ENCODE results near the gene CABP1. TPM values are rescaled to one million over a fixed set of nuclear protein-coding genes. Genes with fewer than 3 reads are reported as not detected.
A peak's percentile ranks its signal among the peaks of the same experiment; 100 is the strongest.

The CABP1 gene
- total and polyA plus RNA-seq, 2 donors (not counting 3 experiments of a cell fraction or from before 2014, with no cell fraction given): 0.07 to 0.31 TPM

GRCh38 chr12:120674097-120674636 is 33.7 kb downstream of the CABP1 start:
- H3K4me1 ChIP-seq (ENCODE audit: control insufficient read depth, extremely low read depth, insufficient read depth, low read length): peaks cover 18% of the 10 kb centered on the region
- H3K9me3 ChIP-seq (replicated peaks; ENCODE audit: control insufficient read depth, insufficient read depth, low read length): no peaks in the 10 kb centered on the region
- H3K9ac ChIP-seq (replicated peaks; ENCODE audit: extremely low read depth, insufficient read depth, low read length): no peak overlapping the region
- TF ChIP-seq MYC (IDR thresholded peaks at IDR 0.05; ENCODE audit: low read depth, low read length) (no peak), MAX (IDR thresholded peaks at IDR 0.05; ENCODE audit: insufficient read depth, insufficient read length) (no peak), GATA2 (IDR thresholded peaks at IDR 0.05; ENCODE audit: insufficient read depth, insufficient read length, low read depth, low read length) (no peak), FOS (IDR thresholded peaks at IDR 0.05; ENCODE audit: borderline replicate concordance, insufficient read depth, low read length) (no peak), JUN (IDR thresholded peaks at IDR 0.05; ENCODE audit: borderline replicate concordance, insufficient read depth, insufficient read length, low read depth) (no peak), POLR2A (IDR thresholded peaks at IDR 0.05; ENCODE audit: low read depth, low read length) (no peak)
- H3K4me3 ChIP-seq (replicated peaks in 1 of 3; ENCODE audit: insufficient read depth in 1 of 3, low read depth in 1 of 3, low read length in 3 of 3): no peak overlapping the region
- H3K36me3 ChIP-seq (ENCODE audit: control insufficient read depth in 2 of 2, extremely low read depth in 1 of 2, insufficient read depth in 2 of 2, low read length in 2 of 2): no peaks in the 10 kb centered on the region
- dilution Hi-C loops (cut with MboI; ENCODE audit: extremely low pct_ligation_motif_present, low sequenced_read_pairs) (no loop called here), intact Hi-C loops (cut with micrococcal nuclease) (no loop called here)
- H3K27me3 ChIP-seq (ENCODE audit: control insufficient read depth in 2 of 2, insufficient read depth in 2 of 2, low read length in 2 of 2): no peaks in the 10 kb centered on the region
- H3K9me1 ChIP-seq (replicated peaks; ENCODE audit: control insufficient read depth, extremely low read depth, insufficient read depth, low read length): no peaks in the 10 kb centered on the region
- no peaks in the 10 kb centered on the region for H3K79me2 ChIP-seq (ENCODE audit: control insufficient read depth, insufficient read depth, low read length)
- FAIRE-seq: no peak
- no peak for DNase-seq (ENCODE audit: low read depth, low spot score)
- BruUV-seq (replicated peaks): no TSS peak
- POLR2A ChIA-PET: no interaction called here
- H2AFZ ChIP-seq (ENCODE audit: low read depth, low read length): no peak overlapping the region
- H3K27ac ChIP-seq (ENCODE audit: insufficient read depth, low read depth, low read length): no peak overlapping the region
- no peak overlapping the region for H3K4me2 ChIP-seq (ENCODE audit: insufficient read depth, low read length)
- CTCF ChIA-PET: interaction anchor here (1.1 to 2.1 kb wide), 3 partner anchors 14 to 91 kb away, joined by 3 to 7 read pairs (median 3); no protein-coding TSS in a partner anchor
- no peaks in the 10 kb centered on the region for H4K20me1 ChIP-seq (replicated peaks; ENCODE audit: control insufficient read depth, extremely low read depth, insufficient read depth, low read length)

- BruUV-seq (replicated peaks): TSS peak; percentile 86
- Histone ChIP-seq H3K4me1 (ENCODE audit: control insufficient read depth, extremely low read depth, insufficient read depth, low read length) (peaks cover 26% of the 10 kb centered on the region), H2AFZ (ENCODE audit: low read depth, low read length) (peak overlapping the region; percentile 9), H3K9me1 (replicated peaks; ENCODE audit: control insufficient read depth, extremely low read depth, insufficient read depth, low read length) (no peaks in the 10 kb centered on the region), H3K79me2 (ENCODE audit: control insufficient read depth, insufficient read depth, low read length) (no peaks in the 10 kb centered on the region), H3K4me3 (replicated peaks in 1 of 3; ENCODE audit: insufficient read depth in 1 of 3, low read depth in 1 of 3, low read length in 3 of 3) (no peak overlapping the region), H3K27ac (ENCODE audit: insufficient read depth, low read depth, low read length) (peak overlapping the region; percentile 78), H3K9ac (replicated peaks; ENCODE audit: extremely low read depth, insufficient read depth, low read length) (peak overlapping the region; percentile 20), H3K36me3 (ENCODE audit: control insufficient read depth in 2 of 2, extremely low read depth in 1 of 2, insufficient read depth in 2 of 2, low read length in 2 of 2) (no peaks in the 10 kb centered on the region), H4K20me1 (replicated peaks; ENCODE audit: control insufficient read depth, extremely low read depth, insufficient read depth, low read length) (no peaks in the 10 kb centered on the region), H3K4me2 (ENCODE audit: insufficient read depth, low read length) (peak overlapping the region; percentile 18), H3K27me3 (ENCODE audit: control insufficient read depth in 2 of 2, insufficient read depth in 2 of 2, low read length in 2 of 2) (no peaks in the 10 kb centered on the region), H3K9me3 (replicated peaks; ENCODE audit: control insufficient read depth, insufficient read depth, low read length) (no peaks in the 10 kb centered on the region)
- POLR2A ChIA-PET: no interaction called here
- dilution Hi-C loops (cut with MboI; ENCODE audit: extremely low pct_ligation_motif_present, low sequenced_read_pairs): no loop called here
- DNase-seq (ENCODE audit: low read depth, low spot score) (peak; percentile 78), FAIRE-seq (peak; percentile 97)
- CTCF ChIA-PET: interaction anchor here (0.7 to 3.0 kb wide), 8 partner anchors 9 to 279 kb away, joined by 3 to 34 read pairs (median 4); no protein-coding TSS in a partner anchor
- intact Hi-C loops (cut with micrococcal nuclease): loop anchor here (1.0 kb wide), 1 partner anchor 8 kb away; no protein-coding TSS in a partner anchor
- TF ChIP-seq MAX (IDR thresholded peaks at IDR 0.05; ENCODE audit: insufficient read depth, insufficient read length): no peak
- TF ChIP-seq GATA2 (IDR thresholded peaks at IDR 0.05; ENCODE audit: insufficient read depth, insufficient read length, low read depth, low read length): peak; percentile 72
- no peak for TF ChIP-seq POLR2A (IDR thresholded peaks at IDR 0.05; ENCODE audit: low read depth, low read length)
- no peak for TF ChIP-seq MYC (IDR thresholded peaks at IDR 0.05; ENCODE audit: low read depth, low read length)
- TF ChIP-seq CTCF (IDR thresholded peaks at IDR 0.05; ENCODE audit: extremely low read depth in 1 of 2, insufficient read depth in 1 of 2, low read depth in 1 of 2, low read length in 2 of 2): no peak
- no peak for TF ChIP-seq EZH2 (IDR thresholded peaks at IDR 0.05; ENCODE audit: borderline replicate concordance, low read depth, low read length, severe bottlenecking)
- TF ChIP-seq FOS (IDR thresholded peaks at IDR 0.05; ENCODE audit: borderline replicate concordance, insufficient read depth, low read length): peak; percentile 45
- peak; percentile 64 for TF ChIP-seq POLR2AphosphoS5 (IDR thresholded peaks at IDR 0.05; ENCODE audit: insufficient read depth, low read depth, low read length)
- TF ChIP-seq JUN (IDR thresholded peaks at IDR 0.05; ENCODE audit: borderline replicate concordance, insufficient read depth, insufficient read length, low read depth): peak; percentile 77
Observed at GRCh38 chr12:120677765-120678473, 37.5 kb downstream of the CABP1 start.

Measured in endothelial cell of umbilical vein (primary cell).